K562 (cell line): Measurements from ENCODE around the gene PRPF39.

Experiments
- MLLT1 ChIP-seq, 2 experiments: fragments of 450-650 bp; IDR thresholded peaks; 2 replicates each; pipeline ENCODE4 v1.6.1; 2016
- POLR2A ChIP-seq: fragments of 450-650 bp; conservative IDR thresholded peaks from 2 replicates; pipeline ENCODE4 v1.6.1; 2016
- ZNF384 ChIP-seq: IDR thresholded peaks from 2 replicates; pipeline ENCODE4 v1.6.1; 2012; ENCODE audit warnings: low read depth, low read length, improper control_type of control experiment
- TF ChIP-seq, protein P1 (sequence below): fragments of 450-650 bp; IDR thresholded peaks from 2 replicates; pipeline ENCODE4 v1.6.1; 2016; ENCODE audit warnings: mild to moderate bottlenecking
- TF ChIP-seq, protein P2 (sequence below): fragments of 200-400 bp; formaldehyde crosslinking; IDR thresholded peaks from 2 replicates; pipeline ENCODE4 v1.6.1; 2017; ENCODE audit warnings: mild to moderate bottlenecking, low read depth, low read length, moderate library complexity

- TF ChIP-seq MLLT1 (IDR thresholded peaks at IDR 0.05) (no peak), POLR2A (no peak), ZNF384 (no peak)
- TF ChIP-seq, protein P1, sequence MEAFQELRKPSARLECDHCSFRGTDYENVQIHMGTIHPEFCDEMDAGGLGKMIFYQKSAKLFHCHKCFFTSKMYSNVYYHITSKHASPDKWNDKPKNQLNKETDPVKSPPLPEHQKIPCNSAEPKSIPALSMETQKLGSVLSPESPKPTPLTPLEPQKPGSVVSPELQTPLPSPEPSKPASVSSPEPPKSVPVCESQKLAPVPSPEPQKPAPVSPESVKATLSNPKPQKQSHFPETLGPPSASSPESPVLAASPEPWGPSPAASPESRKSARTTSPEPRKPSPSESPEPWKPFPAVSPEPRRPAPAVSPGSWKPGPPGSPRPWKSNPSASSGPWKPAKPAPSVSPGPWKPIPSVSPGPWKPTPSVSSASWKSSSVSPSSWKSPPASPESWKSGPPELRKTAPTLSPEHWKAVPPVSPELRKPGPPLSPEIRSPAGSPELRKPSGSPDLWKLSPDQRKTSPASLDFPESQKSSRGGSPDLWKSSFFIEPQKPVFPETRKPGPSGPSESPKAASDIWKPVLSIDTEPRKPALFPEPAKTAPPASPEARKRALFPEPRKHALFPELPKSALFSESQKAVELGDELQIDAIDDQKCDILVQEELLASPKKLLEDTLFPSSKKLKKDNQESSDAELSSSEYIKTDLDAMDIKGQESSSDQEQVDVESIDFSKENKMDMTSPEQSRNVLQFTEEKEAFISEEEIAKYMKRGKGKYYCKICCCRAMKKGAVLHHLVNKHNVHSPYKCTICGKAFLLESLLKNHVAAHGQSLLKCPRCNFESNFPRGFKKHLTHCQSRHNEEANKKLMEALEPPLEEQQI = no peak
- TF ChIP-seq, protein P2, sequence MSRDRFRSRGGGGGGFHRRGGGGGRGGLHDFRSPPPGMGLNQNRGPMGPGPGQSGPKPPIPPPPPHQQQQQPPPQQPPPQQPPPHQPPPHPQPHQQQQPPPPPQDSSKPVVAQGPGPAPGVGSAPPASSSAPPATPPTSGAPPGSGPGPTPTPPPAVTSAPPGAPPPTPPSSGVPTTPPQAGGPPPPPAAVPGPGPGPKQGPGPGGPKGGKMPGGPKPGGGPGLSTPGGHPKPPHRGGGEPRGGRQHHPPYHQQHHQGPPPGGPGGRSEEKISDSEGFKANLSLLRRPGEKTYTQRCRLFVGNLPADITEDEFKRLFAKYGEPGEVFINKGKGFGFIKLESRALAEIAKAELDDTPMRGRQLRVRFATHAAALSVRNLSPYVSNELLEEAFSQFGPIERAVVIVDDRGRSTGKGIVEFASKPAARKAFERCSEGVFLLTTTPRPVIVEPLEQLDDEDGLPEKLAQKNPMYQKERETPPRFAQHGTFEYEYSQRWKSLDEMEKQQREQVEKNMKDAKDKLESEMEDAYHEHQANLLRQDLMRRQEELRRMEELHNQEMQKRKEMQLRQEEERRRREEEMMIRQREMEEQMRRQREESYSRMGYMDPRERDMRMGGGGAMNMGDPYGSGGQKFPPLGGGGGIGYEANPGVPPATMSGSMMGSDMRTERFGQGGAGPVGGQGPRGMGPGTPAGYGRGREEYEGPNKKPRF = no peak
These were observed 18.4 kb upstream of the PRPF39 start for GRCh38 chr14:45065540-45065939.
